NCI-H1694 treated with DMSO at 0.1 percent for 48 hours (cell line): ENCODE measurements around the gene TOB1.

Experiments
- DNase-seq: peaks from one replicate; lab custom pipeline; 2025; lab: John Stamatoyannopoulos, UW

The TOB1 gene, protein sequence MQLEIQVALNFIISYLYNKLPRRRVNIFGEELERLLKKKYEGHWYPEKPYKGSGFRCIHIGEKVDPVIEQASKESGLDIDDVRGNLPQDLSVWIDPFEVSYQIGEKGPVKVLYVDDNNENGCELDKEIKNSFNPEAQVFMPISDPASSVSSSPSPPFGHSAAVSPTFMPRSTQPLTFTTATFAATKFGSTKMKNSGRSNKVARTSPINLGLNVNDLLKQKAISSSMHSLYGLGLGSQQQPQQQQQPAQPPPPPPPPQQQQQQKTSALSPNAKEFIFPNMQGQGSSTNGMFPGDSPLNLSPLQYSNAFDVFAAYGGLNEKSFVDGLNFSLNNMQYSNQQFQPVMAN

GRCh38 chr17:50866261-50866949 lies at the start of gene TOB1:
Gene TOB1 (minus strand): TSS chr17:50866354. CDS start chr17:50864017, 2,337 bp downstream.
- peak; percentile 90 for DNase-seq

DNA sequence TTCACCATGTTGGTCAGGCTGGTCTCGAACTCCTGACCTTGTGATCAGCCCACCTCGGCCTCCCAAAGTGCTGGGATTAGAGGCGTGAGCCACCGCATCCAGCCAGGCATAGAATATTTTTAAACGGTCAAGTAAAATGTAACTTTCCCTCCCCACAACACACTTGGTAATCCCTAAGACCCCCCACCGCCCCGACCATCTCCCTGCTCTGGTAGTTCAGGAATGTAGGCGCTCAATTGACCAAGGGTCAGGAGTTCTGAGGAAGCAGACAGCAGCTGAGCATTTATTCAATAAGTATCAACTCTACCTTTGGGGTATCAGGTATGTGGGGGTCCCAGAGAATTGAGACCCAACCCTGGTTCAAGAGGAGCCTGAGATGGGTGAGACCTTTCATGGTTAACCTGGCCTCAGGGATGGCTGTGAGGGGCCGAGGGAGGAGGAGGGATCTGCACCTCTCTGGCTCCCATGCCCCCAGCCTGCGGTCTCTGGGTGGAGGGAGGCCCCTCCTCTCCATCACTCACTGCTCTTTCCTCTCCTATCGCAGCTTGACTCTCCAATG lies 48.4 kb upstream of the TOB1 start:
- no peak for DNase-seq

GRCh38 chr17:50913120-50913519 lies 47.0 kb upstream of the TOB1 start:
- DNase-seq = no peak

GRCh38 chr17:50911890-50912289 lies 45.7 kb upstream of the TOB1 start:
- no peak for DNase-seq

DNA sequence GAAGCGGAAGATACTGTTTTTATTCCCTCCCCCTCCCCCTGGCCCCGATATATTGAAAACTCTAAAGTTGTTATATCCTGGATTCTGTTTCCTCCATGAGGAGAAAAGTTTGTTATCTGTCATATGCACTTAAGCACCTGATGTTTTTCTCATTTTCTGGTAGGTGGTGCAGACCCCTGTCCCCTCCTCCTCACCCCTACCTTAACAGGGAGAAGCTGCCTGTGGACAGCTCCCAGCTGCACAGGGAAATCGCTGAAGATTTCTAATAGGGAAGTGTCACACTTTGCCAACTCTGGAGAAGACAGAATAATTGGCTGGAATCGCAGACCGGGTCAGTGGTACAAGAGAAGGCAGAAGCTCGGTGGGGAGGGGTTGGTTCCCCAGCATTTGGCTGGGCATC lies 45.3 kb upstream of the TOB1 start:
- DNase-seq = no peak

- DNase-seq = no peak
Observed at GRCh38 chr17:50909765-50910605, 43.8 kb upstream of the TOB1 start.

DNA sequence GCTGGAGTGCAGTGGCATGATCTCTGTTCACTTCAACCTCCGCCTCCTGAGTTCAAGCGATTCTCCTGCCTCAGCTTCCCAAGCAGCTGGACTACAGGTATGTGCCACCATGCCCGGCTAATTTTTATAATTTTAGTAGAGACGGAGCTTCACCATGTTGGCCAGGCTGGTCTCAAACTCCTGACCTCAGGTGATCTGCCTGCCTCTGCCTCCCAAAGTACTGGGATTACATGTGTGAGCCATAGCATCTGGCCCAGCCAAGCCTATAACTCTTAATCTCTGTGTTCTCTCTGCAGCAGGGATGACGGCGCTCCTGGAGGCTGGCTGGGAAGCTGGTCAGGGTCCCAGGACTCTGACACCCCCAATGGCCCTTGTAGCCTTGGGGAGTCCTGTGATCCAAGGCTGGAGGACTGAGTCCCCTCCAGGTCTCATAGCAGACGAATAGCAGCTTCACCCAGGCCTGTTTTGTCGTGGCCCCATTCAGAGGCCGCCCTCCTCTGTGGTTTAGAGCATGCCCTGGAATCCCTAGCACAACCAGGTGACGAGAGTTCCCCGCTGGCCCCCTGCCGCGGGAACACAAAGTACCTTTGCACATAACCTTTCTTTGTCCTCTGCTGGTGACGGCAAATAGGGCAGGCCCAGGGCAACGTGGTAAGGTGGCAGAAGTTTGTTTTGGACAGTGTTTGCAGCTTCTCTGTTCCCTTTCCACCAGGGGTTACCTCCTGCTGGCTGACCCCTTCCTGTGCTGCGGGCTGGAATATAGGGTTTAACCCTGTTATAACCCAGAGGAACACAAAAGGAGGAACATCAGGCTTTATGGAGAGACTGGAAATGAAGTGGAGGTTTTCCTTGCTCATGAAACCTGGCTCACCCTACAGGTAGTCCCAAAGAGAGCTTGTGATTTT lies 43.0 kb upstream of the TOB1 start:
- DNase-seq = no peak

DNA sequence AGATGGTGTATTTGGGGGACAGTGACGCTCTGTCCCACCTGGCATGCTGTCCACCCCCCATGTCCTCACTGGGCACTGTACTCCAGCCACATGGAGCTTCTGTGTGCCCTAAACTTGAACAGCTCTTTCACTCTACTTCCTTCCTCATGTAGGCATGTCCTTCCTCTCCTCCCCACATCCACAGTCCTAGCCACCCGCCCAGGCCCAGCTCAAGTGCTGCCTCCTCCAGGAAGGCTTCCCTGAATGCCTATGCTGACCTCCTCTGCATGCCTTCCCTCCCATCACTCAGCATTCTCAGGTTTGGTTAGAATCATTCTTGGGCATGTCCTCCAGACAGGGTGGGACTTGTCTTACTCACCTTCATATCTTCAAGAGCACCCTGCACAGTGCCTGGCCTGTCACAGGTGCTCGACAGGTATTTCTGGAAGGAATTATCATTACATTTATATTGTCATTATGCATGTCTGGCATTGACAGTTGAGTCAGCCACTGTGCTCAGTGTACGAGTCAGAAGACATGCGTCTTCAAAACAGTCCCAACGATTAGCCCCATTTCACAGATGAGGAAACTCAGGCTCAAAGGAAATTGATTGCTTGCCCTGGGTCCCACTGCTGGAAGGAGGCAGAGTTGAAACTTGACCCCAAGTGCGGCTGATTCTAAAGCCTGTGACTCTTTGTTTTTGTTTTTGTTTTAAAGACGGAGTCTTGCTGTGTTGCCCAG lies 42.1 kb upstream of the TOB1 start:
- no peak for DNase-seq

DNA sequence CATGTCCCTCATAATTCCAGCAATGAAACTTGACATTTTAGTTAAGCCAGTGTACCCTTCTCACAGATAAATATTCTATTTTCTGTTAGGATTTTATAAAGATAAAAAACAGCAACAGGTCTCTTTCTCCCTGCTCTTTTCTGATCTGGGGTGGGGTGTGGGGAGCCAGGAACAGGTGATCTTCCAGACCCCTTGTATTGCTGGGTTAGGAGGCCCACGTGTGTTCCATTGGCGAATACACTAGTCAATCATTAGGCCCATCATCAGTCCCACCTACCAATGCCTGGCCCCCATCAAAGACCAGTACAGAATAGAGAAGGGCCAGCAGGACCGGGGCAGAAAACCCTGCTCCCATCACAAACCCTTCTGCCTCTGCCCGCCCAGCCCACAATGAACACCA lies 40.3 kb upstream of the TOB1 start:
- no peak for DNase-seq

- peak; percentile 84 for DNase-seq
Observed at GRCh38 chr17:50905460-50905803, 39.3 kb upstream of the TOB1 start.

- peak; percentile 58 for DNase-seq
Observed at GRCh38 chr17:50904518-50905459, 38.6 kb upstream of the TOB1 start.

DNA sequence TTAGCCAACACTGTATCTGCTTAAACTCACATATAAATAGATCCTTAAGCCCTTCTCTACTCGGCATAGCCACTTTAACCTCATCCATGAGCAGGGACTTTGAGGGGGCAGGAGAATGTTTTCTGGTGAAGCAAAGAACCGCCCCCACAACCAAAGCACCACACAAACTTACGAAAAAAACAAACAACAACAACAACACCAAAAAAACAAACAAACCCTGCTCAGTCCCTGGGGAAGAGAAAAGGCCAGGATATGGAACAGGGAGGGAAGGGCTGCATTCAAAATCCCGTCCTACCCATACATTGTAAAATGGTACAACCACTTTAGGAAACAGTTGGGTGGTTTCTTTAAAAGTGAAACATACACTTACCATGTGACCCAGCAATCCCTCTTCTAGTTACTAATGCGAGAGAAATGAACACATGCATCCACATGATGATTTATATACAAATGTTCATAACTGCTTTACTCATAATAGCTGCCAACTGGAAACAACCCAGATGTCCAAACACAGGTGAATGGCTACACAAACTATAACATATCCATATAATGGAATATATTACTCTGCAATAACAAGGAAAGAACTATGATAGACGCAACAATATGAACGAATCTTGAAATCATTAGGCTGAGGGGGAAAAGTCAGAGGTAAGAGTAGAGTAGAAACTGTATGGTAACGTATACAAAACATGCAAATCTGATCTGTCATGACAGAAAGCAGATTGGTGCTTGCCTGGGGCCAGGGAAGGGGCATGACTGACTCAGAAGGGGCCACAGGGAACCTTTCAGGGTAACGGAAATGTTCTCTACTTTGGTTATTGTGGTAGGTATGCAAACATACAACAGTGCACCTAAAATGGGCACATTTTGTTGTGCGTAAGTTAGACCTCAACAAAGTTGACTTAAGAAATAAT lies 37.7 kb upstream of the TOB1 start:
- DNase-seq = peak; percentile 78

- DNase-seq = no peak
Observed at GRCh38 chr17:50902372-50903353, 36.5 kb upstream of the TOB1 start.

GRCh38 chr17:50900383-50900892 lies 34.3 kb upstream of the TOB1 start:
- no peak for DNase-seq

- no peak for DNase-seq
Observed at GRCh38 chr17:50899559-50900319, 33.6 kb upstream of the TOB1 start.

GRCh38 chr17:50899005-50899460 lies 32.9 kb upstream of the TOB1 start:
- no peak for DNase-seq
